NT2/D1 (cell line): ENCODE data around the gene SPOCK1.

Source experiments
- SUZ12 ChIP-seq: IDR thresholded peaks from 2 replicates; pipeline ENCODE4 v1.6.1; 2011; ENCODE audit not compliant: insufficient read length, insufficient read depth; ENCODE audit errors: extremely low read depth
- YY1 ChIP-seq: IDR thresholded peaks from 2 replicates; pipeline ENCODE4 v1.6.1; 2011; ENCODE audit not compliant: insufficient read length, insufficient read depth
- ZNF274 ChIP-seq: IDR thresholded peaks from 2 replicates; pipeline ENCODE4 v1.6.1; 2011; ENCODE audit warnings: mild to moderate bottlenecking, low read depth, low read length

DNA sequence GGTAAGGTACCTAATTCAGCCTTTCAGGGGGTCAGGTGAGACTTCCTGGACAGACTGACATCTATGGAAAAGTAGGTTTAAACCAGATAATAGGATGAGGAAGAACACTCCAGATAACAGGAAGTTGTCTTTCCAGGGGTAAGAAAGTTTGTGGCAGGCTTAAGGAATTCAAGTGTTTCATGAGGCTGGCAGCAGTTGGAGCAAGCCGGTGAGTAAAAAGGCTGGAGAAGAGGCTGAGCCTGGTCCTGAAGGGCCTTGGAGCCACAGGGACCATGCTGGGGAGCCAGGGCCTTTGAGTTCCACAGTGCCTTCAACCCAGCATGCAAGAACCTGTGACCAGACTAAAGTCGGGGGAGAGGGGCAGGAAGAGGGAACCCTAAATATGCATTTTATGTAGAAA is 353.4 kb downstream of the SPOCK1 start:
- TF ChIP-seq ZNF274: no peak
- TF ChIP-seq YY1: no peak
- no peak for TF ChIP-seq SUZ12
